ENCODE data around the gene GADL1.

Gene GADL1

GRCh38 chr3:30708472-30708871 lies 186.0 kb downstream of the GADL1 start:
- H3K9me2 ChIP-seq (replicated peaks; ENCODE audit: insufficient read depth, low read length), result no peaks in the 10 kb centered on the region
- H3F3A ChIP-seq (ENCODE audit: insufficient read depth), result no peaks in the 10 kb centered on the region
- no peak overlapping the region for H3K4me2 ChIP-seq (ENCODE audit: low read depth, low read length, poor library complexity, severe bottlenecking)
- TF ChIP-seq EZH2phosphoT487 (conservative IDR thresholded peaks at IDR 0.05; ENCODE audit: low read length) (no peak), CTCF (IDR thresholded peaks at IDR 0.05; ENCODE audit: insufficient read depth, low read length, poor library complexity, severe bottlenecking) (no peak)
- no peaks in the 10 kb centered on the region for H4K20me1 ChIP-seq (ENCODE audit: low read depth, low read length)
- H3K79me2 ChIP-seq (ENCODE audit: insufficient read depth, low read length), result no peaks in the 10 kb centered on the region
- H2AFZ ChIP-seq (ENCODE audit: low read depth, low read length, severe bottlenecking), result no peak overlapping the region
- H3K4me3 ChIP-seq (ENCODE audit: insufficient read depth, low read length, poor library complexity, severe bottlenecking), result no peak overlapping the region
- H3K27ac ChIP-seq (ENCODE audit: low read depth, low read length), result no peak overlapping the region
- no peak overlapping the region for H3K9ac ChIP-seq (ENCODE audit: low read length)
- no peaks in the 10 kb centered on the region for H3K36me3 ChIP-seq (ENCODE audit: low read length)
- no peaks in the 10 kb centered on the region for H3K27me3 ChIP-seq (ENCODE audit: low read length)
- no peaks in the 10 kb centered on the region for H3K9me3 ChIP-seq (ENCODE audit: insufficient read depth, low read length)

GRCh38 chr3:30707825-30708224 lies 186.6 kb downstream of the GADL1 start:
- Histone ChIP-seq H4K20me1 (ENCODE audit: low read depth, low read length) (no peaks in the 10 kb centered on the region), H3F3A (ENCODE audit: insufficient read depth) (no peaks in the 10 kb centered on the region), H3K9me3 (ENCODE audit: insufficient read depth, low read length) (peaks cover 6% of the 10 kb centered on the region; the same call in 1 of the 2 replicates), H3K4me2 (ENCODE audit: low read depth, low read length, poor library complexity, severe bottlenecking) (no peak overlapping the region), H2AFZ (ENCODE audit: low read depth, low read length, severe bottlenecking) (no peak overlapping the region), H3K79me2 (ENCODE audit: insufficient read depth, low read length) (no peaks in the 10 kb centered on the region), H3K27ac (ENCODE audit: low read depth, low read length) (no peak overlapping the region), H3K9me2 (replicated peaks; ENCODE audit: insufficient read depth, low read length) (no peaks in the 10 kb centered on the region), H3K27me3 (ENCODE audit: low read length) (no peaks in the 10 kb centered on the region), H3K4me3 (ENCODE audit: insufficient read depth, low read length, poor library complexity, severe bottlenecking) (no peak overlapping the region), H3K9ac (ENCODE audit: low read length) (no peak overlapping the region), H3K36me3 (ENCODE audit: low read length) (no peaks in the 10 kb centered on the region)
- TF ChIP-seq CTCF (IDR thresholded peaks at IDR 0.05; ENCODE audit: insufficient read depth, low read length, poor library complexity, severe bottlenecking) (no peak), EZH2phosphoT487 (conservative IDR thresholded peaks at IDR 0.05; ENCODE audit: low read length) (no peak)

- no peaks in the 10 kb centered on the region for H3K79me2 ChIP-seq (ENCODE audit: insufficient read depth, low read length)
- H3K4me3 ChIP-seq (ENCODE audit: insufficient read depth, low read length, poor library complexity, severe bottlenecking), result no peak overlapping the region
- no peaks in the 10 kb centered on the region for H3K36me3 ChIP-seq (ENCODE audit: low read length)
- no peaks in the 10 kb centered on the region for H4K20me1 ChIP-seq (ENCODE audit: low read depth, low read length)
- no peak overlapping the region for H3K4me2 ChIP-seq (ENCODE audit: low read depth, low read length, poor library complexity, severe bottlenecking)
- no peak for TF ChIP-seq EZH2phosphoT487 (conservative IDR thresholded peaks at IDR 0.05; ENCODE audit: low read length)
- no peaks in the 10 kb centered on the region for H3F3A ChIP-seq (ENCODE audit: insufficient read depth)
- H2AFZ ChIP-seq (ENCODE audit: low read depth, low read length, severe bottlenecking), result no peak overlapping the region
- no peaks in the 10 kb centered on the region for H3K9me2 ChIP-seq (replicated peaks; ENCODE audit: insufficient read depth, low read length)
- peaks cover 8% of the 10 kb centered on the region; the same call in 1 of the 2 replicates for H3K9me3 ChIP-seq (ENCODE audit: insufficient read depth, low read length)
- H3K27me3 ChIP-seq (ENCODE audit: low read length), result no peaks in the 10 kb centered on the region
- no peak overlapping the region for H3K9ac ChIP-seq (ENCODE audit: low read length)
- no peak overlapping the region for H3K27ac ChIP-seq (ENCODE audit: low read depth, low read length)
Observed at GRCh38 chr3:30704931-30705890, 189.2 kb downstream of the GADL1 start.
